ENCODE data around the gene ETFB.

- TF ChIP-seq CTCF (IDR thresholded peaks at IDR 0.05; ENCODE audit: low read depth, low read length, poor library complexity, severe bottlenecking): no peak
- no peak for TF ChIP-seq EZH2phosphoT487 (IDR thresholded peaks at IDR 0.05; ENCODE audit: borderline replicate concordance, low read length)
These were observed 34.5 kb downstream of the ETFB start for GRCh38 chr19:51331716-51332115.
